Left hindlimb (tissue), 1 donor: Measurements from ENCODE around the gene MAPK11.

ENCODE experiments used
- DNase-seq: peaks from one replicate; pipeline ENCODE4 v3.0.0-alpha.2; 2018

Gene MAPK11

GRCh38 chr22:50260434-50260800 is 9.8 kb downstream of the MAPK11 start:
- no peak for DNase-seq

GRCh38 chr22:50259302-50259701 is 10.9 kb downstream of the MAPK11 start:
- no peak for DNase-seq

GRCh38 chr22:50258361-50259292 is 11.6 kb downstream of the MAPK11 start:
- no peak for DNase-seq

- no peak for DNase-seq
Measured at GRCh38 chr22:50257451-50258360, 12.5 kb downstream of the MAPK11 start.

- no peak for DNase-seq
Measured at GRCh38 chr22:50257041-50257440, 13.1 kb downstream of the MAPK11 start.

- DNase-seq, result no peak
Measured at GRCh38 chr22:50256258-50256862, 13.8 kb downstream of the MAPK11 start.

- no peak for DNase-seq
Measured at GRCh38 chr22:50255607-50256006, 14.6 kb downstream of the MAPK11 start.

- DNase-seq, result no peak
Measured at GRCh38 chr22:50255099-50255498, 15.1 kb downstream of the MAPK11 start.

- no peak for DNase-seq
Measured at GRCh38 chr22:50253941-50254340, 16.2 kb downstream of the MAPK11 start.

- no peak for DNase-seq
Measured at GRCh38 chr22:50253046-50253915, 16.9 kb downstream of the MAPK11 start.

- peak; percentile 77 for DNase-seq
Measured at GRCh38 chr22:50252082-50253045, 17.8 kb downstream of the MAPK11 start.

- no peak for DNase-seq
Measured at GRCh38 chr22:50251477-50252081, 18.6 kb downstream of the MAPK11 start.

GRCh38 chr22:50250555-50251476 is 19.4 kb downstream of the MAPK11 start, which contains the start of gene HDAC10:
TSS of gene HDAC10 (minus strand) at chr22:50251265. CDS start at chr22:50251032, 233 bp downstream.
- peak; percentile 81 for DNase-seq

GRCh38 chr22:50250249-50250554 is 20.0 kb downstream of the MAPK11 start:
- DNase-seq, result no peak

GRCh38 chr22:50249341-50250248 is 20.6 kb downstream of the MAPK11 start:
- no peak for DNase-seq

GRCh38 chr22:50248196-50249081 is 21.7 kb downstream of the MAPK11 start:
- no peak for DNase-seq

- no peak for DNase-seq
Measured at GRCh38 chr22:50247748-50248147, 22.4 kb downstream of the MAPK11 start.
